ENCODE data around the gene EMC8.

GRCh38 chr16:85754413-85754812 lies 44.9 kb downstream of the EMC8 start:
- TF ChIP-seq CTCF (IDR thresholded peaks at IDR 0.05) (no peak), POLR2A (IDR thresholded peaks at IDR 0.05) (no peak)
